ENCODE results near the gene TBX20. TPM values are rescaled to one million over a fixed set of nuclear protein-coding genes. Genes with fewer than 3 reads are reported as not detected.

The TBX20 gene
- total and polyA plus RNA-seq, 4 donors, result 0.21 to 0.89 (median 0.59) TPM

DNA sequence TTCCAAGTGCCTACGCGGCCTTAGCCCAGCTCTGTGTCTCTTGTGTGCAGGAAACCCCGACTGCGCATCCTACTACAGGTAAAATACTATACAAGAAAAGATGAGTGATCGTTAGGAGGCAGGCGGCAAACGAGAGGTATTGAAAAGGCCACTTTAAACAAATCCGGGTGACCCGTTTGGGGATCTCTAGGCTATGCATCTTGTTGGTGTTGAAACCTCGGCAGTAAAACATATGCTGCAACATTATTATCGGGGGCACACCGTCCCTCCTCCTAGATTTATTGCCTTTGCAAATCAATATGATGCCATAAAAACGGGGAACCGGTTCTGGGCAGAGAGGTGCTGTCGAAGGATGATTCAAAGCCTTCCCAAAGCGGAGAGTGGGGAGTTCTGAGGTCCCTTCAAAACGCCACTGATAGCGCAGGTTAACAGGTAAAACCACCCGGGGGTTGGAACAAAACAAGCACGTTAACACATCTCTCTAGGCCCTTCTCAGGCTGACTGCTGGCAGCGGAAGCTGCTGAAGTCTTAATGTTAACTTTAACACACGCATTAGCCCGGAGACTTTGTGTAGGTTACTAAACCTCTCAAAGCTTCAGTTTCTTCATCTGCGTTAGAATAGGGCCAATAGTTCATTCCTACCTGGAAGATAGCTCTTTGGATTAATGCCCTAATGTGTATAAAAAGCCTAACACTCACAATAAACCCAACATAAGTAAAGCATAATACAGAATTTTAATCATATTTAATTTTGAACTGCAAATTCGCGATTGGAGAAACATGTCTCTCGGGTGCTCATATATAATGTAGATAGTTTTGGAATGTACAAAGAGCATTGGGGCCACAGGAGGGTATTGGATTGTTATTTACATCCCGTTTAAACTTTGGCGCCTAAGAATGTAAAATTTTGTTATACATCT lies 2.6 kb upstream of the TBX20 start:
- Histone ChIP-seq H3K9me3 (ENCODE audit: control insufficient read depth in 4 of 4, low read length in 3 of 4) (peaks cover 0 to 26% (median 2%) of the 10 kb centered on the region in 4 donors), H3K4me1 (ENCODE audit: control insufficient read depth in 4 of 4, insufficient read depth in 4 of 4, low read length in 3 of 4) (peaks cover 3 to 21% (median 14%) of the 10 kb centered on the region in 4 donors), H3K27me3 (ENCODE audit: control insufficient read depth in 4 of 4, insufficient read depth in 4 of 4, low read length in 3 of 4) (peaks cover 9 to 42% (median 19%) of the 10 kb centered on the region in 4 donors), H3K4me3 (ENCODE audit: low read depth in 1 of 3, low read length in 3 of 3) (no peak overlapping the region), H3K27ac (ENCODE audit: low read depth in 1 of 2, low read length in 2 of 2) (no peak overlapping the region), H3K9ac (ENCODE audit: low read depth in 1 of 2, low read length in 2 of 2) (no peak overlapping the region), H3K36me3 (ENCODE audit: control insufficient read depth in 4 of 4, insufficient read depth in 3 of 4, low read depth in 1 of 4, low read length in 3 of 4) (no peaks in the 10 kb centered on the region)
- DNase-seq (ENCODE audit: low spot score), result no peak
- WGBS, result 15% methylated on average over 29 of the region's 29 CpGs
- TF ChIP-seq HNF4G (IDR thresholded peaks at IDR 0.05), result no peak
- TF ChIP-seq, protein P1, sequence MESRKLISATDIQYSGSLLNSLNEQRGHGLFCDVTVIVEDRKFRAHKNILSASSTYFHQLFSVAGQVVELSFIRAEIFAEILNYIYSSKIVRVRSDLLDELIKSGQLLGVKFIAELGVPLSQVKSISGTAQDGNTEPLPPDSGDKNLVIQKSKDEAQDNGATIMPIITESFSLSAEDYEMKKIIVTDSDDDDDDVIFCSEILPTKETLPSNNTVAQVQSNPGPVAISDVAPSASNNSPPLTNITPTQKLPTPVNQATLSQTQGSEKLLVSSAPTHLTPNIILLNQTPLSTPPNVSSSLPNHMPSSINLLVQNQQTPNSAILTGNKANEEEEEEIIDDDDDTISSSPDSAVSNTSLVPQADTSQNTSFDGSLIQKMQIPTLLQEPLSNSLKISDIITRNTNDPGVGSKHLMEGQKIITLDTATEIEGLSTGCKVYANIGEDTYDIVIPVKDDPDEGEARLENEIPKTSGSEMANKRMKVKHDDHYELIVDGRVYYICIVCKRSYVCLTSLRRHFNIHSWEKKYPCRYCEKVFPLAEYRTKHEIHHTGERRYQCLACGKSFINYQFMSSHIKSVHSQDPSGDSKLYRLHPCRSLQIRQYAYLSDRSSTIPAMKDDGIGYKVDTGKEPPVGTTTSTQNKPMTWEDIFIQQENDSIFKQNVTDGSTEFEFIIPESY (IDR thresholded peaks at IDR 0.05), result no peak
- TF ChIP-seq, protein P2, sequence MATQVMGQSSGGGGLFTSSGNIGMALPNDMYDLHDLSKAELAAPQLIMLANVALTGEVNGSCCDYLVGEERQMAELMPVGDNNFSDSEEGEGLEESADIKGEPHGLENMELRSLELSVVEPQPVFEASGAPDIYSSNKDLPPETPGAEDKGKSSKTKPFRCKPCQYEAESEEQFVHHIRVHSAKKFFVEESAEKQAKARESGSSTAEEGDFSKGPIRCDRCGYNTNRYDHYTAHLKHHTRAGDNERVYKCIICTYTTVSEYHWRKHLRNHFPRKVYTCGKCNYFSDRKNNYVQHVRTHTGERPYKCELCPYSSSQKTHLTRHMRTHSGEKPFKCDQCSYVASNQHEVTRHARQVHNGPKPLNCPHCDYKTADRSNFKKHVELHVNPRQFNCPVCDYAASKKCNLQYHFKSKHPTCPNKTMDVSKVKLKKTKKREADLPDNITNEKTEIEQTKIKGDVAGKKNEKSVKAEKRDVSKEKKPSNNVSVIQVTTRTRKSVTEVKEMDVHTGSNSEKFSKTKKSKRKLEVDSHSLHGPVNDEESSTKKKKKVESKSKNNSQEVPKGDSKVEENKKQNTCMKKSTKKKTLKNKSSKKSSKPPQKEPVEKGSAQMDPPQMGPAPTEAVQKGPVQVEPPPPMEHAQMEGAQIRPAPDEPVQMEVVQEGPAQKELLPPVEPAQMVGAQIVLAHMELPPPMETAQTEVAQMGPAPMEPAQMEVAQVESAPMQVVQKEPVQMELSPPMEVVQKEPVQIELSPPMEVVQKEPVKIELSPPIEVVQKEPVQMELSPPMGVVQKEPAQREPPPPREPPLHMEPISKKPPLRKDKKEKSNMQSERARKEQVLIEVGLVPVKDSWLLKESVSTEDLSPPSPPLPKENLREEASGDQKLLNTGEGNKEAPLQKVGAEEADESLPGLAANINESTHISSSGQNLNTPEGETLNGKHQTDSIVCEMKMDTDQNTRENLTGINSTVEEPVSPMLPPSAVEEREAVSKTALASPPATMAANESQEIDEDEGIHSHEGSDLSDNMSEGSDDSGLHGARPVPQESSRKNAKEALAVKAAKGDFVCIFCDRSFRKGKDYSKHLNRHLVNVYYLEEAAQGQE (IDR thresholded peaks at IDR 0.05), result no peak
- TF ChIP-seq, protein P3, sequence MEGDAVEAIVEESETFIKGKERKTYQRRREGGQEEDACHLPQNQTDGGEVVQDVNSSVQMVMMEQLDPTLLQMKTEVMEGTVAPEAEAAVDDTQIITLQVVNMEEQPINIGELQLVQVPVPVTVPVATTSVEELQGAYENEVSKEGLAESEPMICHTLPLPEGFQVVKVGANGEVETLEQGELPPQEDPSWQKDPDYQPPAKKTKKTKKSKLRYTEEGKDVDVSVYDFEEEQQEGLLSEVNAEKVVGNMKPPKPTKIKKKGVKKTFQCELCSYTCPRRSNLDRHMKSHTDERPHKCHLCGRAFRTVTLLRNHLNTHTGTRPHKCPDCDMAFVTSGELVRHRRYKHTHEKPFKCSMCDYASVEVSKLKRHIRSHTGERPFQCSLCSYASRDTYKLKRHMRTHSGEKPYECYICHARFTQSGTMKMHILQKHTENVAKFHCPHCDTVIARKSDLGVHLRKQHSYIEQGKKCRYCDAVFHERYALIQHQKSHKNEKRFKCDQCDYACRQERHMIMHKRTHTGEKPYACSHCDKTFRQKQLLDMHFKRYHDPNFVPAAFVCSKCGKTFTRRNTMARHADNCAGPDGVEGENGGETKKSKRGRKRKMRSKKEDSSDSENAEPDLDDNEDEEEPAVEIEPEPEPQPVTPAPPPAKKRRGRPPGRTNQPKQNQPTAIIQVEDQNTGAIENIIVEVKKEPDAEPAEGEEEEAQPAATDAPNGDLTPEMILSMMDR (IDR thresholded peaks at IDR 0.05; ENCODE audit: low read depth, low read length, missing input control), result no peak
- no peak for TF ChIP-seq FOXA2 (IDR thresholded peaks at IDR 0.05)

DNA sequence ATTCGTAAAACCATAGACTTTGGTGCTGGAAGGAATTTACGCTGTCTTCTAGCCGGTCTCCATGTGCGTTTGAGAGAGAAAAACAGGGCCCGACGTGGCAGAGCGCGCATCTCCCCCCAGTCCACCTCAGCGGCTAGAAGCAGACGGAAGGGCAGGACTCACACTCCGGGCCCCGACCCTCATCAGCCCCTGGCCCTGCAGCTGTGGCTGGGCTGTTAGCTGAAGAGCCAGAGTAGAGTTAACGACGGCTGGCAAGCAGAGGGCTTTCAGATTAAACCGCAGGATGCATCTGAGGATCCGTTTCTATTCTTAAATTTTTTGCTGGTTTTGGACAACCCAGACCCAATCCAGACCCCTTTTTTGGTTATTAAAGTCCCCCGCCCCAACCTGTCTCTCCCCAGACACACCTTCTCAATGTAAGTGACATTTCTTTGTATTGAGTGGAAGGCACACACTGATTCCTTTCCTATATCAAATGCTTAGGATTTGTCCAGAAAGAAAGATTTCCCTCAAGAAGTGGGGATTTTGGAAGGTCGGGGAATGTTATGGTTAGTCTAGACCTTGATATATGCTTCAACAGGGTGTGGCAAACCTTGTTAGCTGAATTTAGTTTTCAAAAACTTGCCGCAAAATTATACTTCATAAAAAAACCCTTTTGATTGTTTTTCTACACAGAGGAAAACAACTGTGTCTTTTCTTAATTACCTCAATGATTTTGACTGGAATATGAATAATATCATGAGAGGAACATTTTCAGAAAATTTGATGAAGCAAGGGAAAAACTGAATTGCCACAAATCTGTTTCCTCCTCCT lies 1.7 kb upstream of the TBX20 start:
- peaks cover 3 to 18% (median 14%) of the 10 kb centered on the region in 4 donors for H3K4me1 ChIP-seq (ENCODE audit: control insufficient read depth in 4 of 4, insufficient read depth in 4 of 4, low read length in 3 of 4)
- H3K9ac ChIP-seq (ENCODE audit: low read depth in 1 of 2, low read length in 2 of 2), result no peak overlapping the region
- DNase-seq (ENCODE audit: low spot score), result no peak
- 22% methylated on average over 19 of the region's 19 CpGs for WGBS
- H3K4me3 ChIP-seq (ENCODE audit: low read depth in 1 of 3, low read length in 3 of 3), result no peak overlapping the region
- H3K9me3 ChIP-seq (ENCODE audit: control insufficient read depth in 4 of 4, low read length in 3 of 4), result peaks cover 0 to 26% (median 2%) of the 10 kb centered on the region in 4 donors
- peaks cover 9 to 44% (median 20%) of the 10 kb centered on the region in 4 donors for H3K27me3 ChIP-seq (ENCODE audit: control insufficient read depth in 4 of 4, insufficient read depth in 4 of 4, low read length in 3 of 4)
- H3K36me3 ChIP-seq (ENCODE audit: control insufficient read depth in 4 of 4, insufficient read depth in 3 of 4, low read depth in 1 of 4, low read length in 3 of 4), result no peaks in the 10 kb centered on the region
- H3K27ac ChIP-seq (ENCODE audit: low read depth in 1 of 2, low read length in 2 of 2), result no peak overlapping the region
- TF ChIP-seq NR2F2 (IDR thresholded peaks at IDR 0.05) (no peak), SP1 (IDR thresholded peaks at IDR 0.05) (no peak), TAF1 (conservative IDR thresholded peaks at IDR 0.05) (no peak), JUND (IDR thresholded peaks at IDR 0.05) (no peak), GABPA (IDR thresholded peaks at IDR 0.05 in 1 of 2, conservative IDR thresholded peaks at IDR 0.05 in 1 of 2) (no peak), YY1 (IDR thresholded peaks at IDR 0.05) (no peak), HNF4G (IDR thresholded peaks at IDR 0.05) (no peak), FOXA2 (IDR thresholded peaks at IDR 0.05) (no peak), RAD21 (IDR thresholded peaks at IDR 0.05) (no peak), FOXA1 (IDR thresholded peaks at IDR 0.05) (no peak), RXRA (IDR thresholded peaks at IDR 0.05) (no peak)
- TF ChIP-seq, protein P2 (IDR thresholded peaks at IDR 0.05), result no peak
- TF ChIP-seq, protein P1 (IDR thresholded peaks at IDR 0.05), result no peak
- TF ChIP-seq, protein P4, sequence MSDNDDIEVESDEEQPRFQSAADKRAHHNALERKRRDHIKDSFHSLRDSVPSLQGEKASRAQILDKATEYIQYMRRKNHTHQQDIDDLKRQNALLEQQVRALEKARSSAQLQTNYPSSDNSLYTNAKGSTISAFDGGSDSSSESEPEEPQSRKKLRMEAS (IDR thresholded peaks at IDR 0.05), result no peak

Measured in liver (tissue), 9 donors.